NCI-H1105 (cell line): ENCODE data around the gene CEP97.

ENCODE experiments used
- DNase-seq: peaks from one replicate; lab custom pipeline; 2025; lab: John Stamatoyannopoulos, UW

CEP97 gene

DNA sequence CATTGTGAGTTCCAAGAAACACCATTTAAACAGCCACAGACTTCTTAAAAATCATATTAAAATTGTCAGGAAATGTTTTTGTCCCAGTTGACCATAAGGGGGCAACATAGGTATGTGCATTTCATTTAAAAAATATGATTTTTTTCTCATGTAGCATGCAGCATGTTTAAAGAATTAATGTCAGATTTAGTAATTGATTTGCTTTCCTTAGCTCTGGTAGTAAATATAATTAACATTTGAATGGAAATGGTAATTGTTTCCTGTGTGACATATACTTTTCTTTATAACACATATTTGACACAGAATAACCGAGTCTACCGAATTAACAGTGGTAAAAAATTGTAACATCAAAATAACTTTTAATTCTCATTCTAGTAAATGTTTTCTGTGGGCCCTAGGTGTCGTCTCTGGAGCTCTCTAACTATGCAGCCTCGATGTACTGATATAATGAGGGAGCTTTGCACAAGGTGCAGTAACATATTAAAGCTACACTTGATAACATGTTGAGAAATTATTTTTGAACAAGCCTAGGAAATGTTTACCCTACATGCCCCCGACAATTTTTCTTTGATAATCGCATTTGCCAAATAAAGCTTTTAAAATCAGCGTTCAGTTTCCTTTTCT is 89.5 kb downstream of the CEP97 start:
- DNase-seq = no peak

DNA sequence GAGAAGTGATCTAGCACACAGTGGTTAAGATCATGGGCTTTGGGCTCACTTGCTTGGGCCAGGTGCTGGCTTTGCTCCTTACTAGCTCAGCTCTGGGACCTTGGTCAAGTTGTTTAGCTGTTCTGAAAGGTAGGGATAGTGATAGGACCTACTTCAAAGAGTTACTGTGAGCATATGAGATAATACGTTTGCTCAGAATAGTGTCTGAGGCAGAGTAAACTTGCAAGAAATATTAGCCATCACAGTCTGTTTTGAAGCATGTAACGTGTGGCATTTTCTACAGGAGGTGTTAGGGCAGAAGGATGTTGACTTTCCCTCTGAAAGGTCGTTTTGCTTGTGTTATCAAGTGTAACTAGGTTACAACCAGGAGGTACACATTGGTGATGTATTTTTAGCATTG is 90.4 kb downstream of the CEP97 start:
- no peak for DNase-seq

GRCh38 chr3:101816215-101817149 is 92.1 kb downstream of the CEP97 start:
- no peak for DNase-seq

DNA sequence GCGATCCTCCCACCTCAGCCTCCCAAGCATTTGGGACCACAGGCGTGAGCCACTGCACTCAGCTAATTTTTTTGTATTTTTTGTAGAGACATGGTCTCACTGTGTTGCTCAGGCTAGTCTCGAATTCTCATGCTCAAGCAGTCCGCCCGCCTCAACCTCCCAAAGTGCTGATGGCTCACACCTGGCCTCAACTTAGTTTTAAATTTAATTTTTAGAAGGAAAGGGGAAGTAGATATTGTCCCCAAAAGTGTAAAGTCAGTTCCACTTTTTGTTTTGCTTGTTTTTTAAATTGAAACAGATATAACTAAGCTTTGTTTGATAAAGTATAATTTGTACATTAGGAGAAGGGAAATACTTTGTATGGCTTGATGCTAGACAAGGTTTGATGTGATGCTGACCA is 93.6 kb downstream of the CEP97 start:
- DNase-seq = no peak

DNA sequence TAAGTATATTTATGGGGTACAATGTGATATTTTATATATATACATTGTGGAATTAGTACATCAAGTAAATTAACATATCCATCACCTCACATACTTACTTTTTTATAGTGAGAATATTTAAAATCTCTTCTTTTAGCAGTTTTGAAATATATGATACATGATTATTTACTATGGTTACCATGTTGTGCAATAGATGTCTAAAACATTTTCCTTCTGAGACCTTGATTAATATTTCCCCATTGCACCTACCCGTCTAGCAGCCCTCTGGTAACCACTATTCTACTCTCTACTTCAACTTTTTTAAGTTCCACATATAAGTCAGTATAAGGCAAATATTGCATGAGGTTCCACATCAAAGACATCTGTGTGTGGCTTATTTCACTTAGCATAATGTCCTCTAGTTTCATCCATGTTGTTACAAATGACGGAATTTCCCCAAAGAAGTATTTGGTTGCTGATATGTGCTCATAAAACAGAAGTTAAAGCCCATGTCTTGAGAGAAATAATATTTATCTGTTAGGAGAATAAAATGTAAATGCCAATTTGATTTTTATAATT is 95.3 kb downstream of the CEP97 start:
- DNase-seq = no peak
